H9 (cell line): ENCODE data around the gene GSTO1. TPM values are rescaled to one million over a fixed set of nuclear protein-coding genes. Genes with fewer than 3 reads are reported as not detected.

Source experiments
- DNase-seq: peaks from one replicate; pipeline ENCODE4 v3.0.0-alpha.2; 2017
- H2AFZ ChIP-seq: one replicate; pipeline ENCODE4 v1.6.1; 2013; ENCODE audit warnings: mild to moderate bottlenecking, low read length, control low read depth, moderate library complexity
- H2AK5ac ChIP-seq: 2 replicates; pipeline ENCODE4 v1.6.1; 2013; ENCODE audit warnings: low read length, control low read depth, mixed read lengths; ENCODE audit not compliant: insufficient read length
- H2BK120ac ChIP-seq: one replicate; pipeline ENCODE4 v1.6.1; 2013; ENCODE audit warnings: low read depth, mild to moderate bottlenecking, low read length, control low read depth, inconsistent platforms; ENCODE audit not compliant: poor library complexity, severe bottlenecking
- H2BK12ac ChIP-seq: 2 replicates; pipeline ENCODE4 v1.6.1; 2013; ENCODE audit warnings: low read length, control low read depth, mixed read lengths, low read depth; ENCODE audit not compliant: insufficient read length
- H2BK15ac ChIP-seq: 2 replicates; pipeline ENCODE4 v1.6.1; 2013; ENCODE audit warnings: low read depth, low read length, control low read depth
- H2BK20ac ChIP-seq: one replicate; pipeline ENCODE4 v1.6.1; 2013; ENCODE audit warnings: low read depth, mild to moderate bottlenecking, low read length, control low read depth, inconsistent platforms; ENCODE audit not compliant: poor library complexity, severe bottlenecking
- H2BK5ac ChIP-seq: 2 replicates; pipeline ENCODE4 v1.6.1; 2013; ENCODE audit warnings: low read length, control low read depth, mixed read lengths; ENCODE audit not compliant: insufficient read length
- H3K14ac ChIP-seq: 2 replicates; pipeline ENCODE4 v1.6.1; 2013; ENCODE audit warnings: low read length, control low read depth; ENCODE audit not compliant: insufficient read depth
- H3K18ac ChIP-seq: 2 replicates; pipeline ENCODE4 v1.6.1; 2013; ENCODE audit warnings: low read depth, mild to moderate bottlenecking, mixed read lengths, low read length, control low read depth; ENCODE audit not compliant: insufficient read length
- H3K23ac ChIP-seq: 2 replicates; pipeline ENCODE4 v1.6.1; 2013; ENCODE audit warnings: low read length, control low read depth, mixed read lengths, low read depth; ENCODE audit not compliant: insufficient read length
- H3K23me2 ChIP-seq: 2 replicates; pipeline ENCODE4 v1.6.1; 2013; ENCODE audit warnings: low read depth, mild to moderate bottlenecking, mixed read lengths, low read length, control low read depth; ENCODE audit not compliant: insufficient read length, poor library complexity, severe bottlenecking
- H3K27ac ChIP-seq: 2 replicates; pipeline ENCODE4 v1.5.1; 2013; ENCODE audit warnings: low read length, control low read depth, mixed read lengths, low read depth; ENCODE audit not compliant: insufficient read length
- H3K27me3 ChIP-seq: 2 replicates; pipeline ENCODE4 v1.6.1; 2013; ENCODE audit warnings: low read length, control low read depth, inconsistent platforms; ENCODE audit not compliant: insufficient read depth
- H3K4ac ChIP-seq: 2 replicates; pipeline ENCODE4 v1.6.1; 2013; ENCODE audit warnings: low read depth, mild to moderate bottlenecking, control low read depth, inconsistent platforms, low read length, moderate library complexity
- H3K4me1 ChIP-seq: 2 replicates; pipeline ENCODE4 v1.6.1; 2013; ENCODE audit warnings: low read length, control low read depth, inconsistent platforms; ENCODE audit not compliant: insufficient read depth
- H3K4me2 ChIP-seq: 2 replicates; pipeline ENCODE4 v1.6.1; 2013; ENCODE audit warnings: low read length, control low read depth, mixed read lengths; ENCODE audit not compliant: insufficient read length, insufficient read depth
- H3K56ac ChIP-seq: 2 replicates; pipeline ENCODE4 v1.6.1; 2013; ENCODE audit warnings: low read depth, mild to moderate bottlenecking, mixed read lengths, low read length, control low read depth; ENCODE audit not compliant: insufficient read length
- H3K79me1 ChIP-seq: 2 replicates; pipeline ENCODE4 v1.6.1; 2013; ENCODE audit warnings: low read depth, mild to moderate bottlenecking, moderate library complexity, low read length, control low read depth, inconsistent platforms; ENCODE audit not compliant: insufficient read depth, poor library complexity, severe bottlenecking
- H3K79me2 ChIP-seq: 2 replicates; pipeline ENCODE4 v1.6.1; 2013; ENCODE audit warnings: low read length, control low read depth, inconsistent platforms; ENCODE audit not compliant: insufficient read depth
- H3K9ac ChIP-seq: 2 replicates; pipeline ENCODE4 v1.6.1; 2013; ENCODE audit warnings: low read length, control low read depth, mixed read lengths; ENCODE audit not compliant: insufficient read length; ENCODE audit errors: extremely low read depth
- H3K9me3 ChIP-seq: one replicate; pipeline ENCODE4 v1.6.1; 2013; ENCODE audit warnings: low read depth, low read length, inconsistent platforms; ENCODE audit not compliant: control insufficient read depth
- H3T11ph ChIP-seq: one replicate; pipeline ENCODE4 v1.6.1; 2013; ENCODE audit warnings: mild to moderate bottlenecking, low read length, control low read depth, inconsistent platforms
- H4K20me1 ChIP-seq: one replicate; pipeline ENCODE4 v1.6.1; 2013; ENCODE audit not compliant: control insufficient read depth, insufficient read length, insufficient read depth
- H4K5ac ChIP-seq: 2 replicates; pipeline ENCODE4 v1.6.1; 2013; ENCODE audit warnings: low read depth, mild to moderate bottlenecking, mixed read lengths, low read length, control low read depth; ENCODE audit not compliant: insufficient read length
- H4K8ac ChIP-seq: replicated peaks from 2 replicates; pipeline ENCODE4 v1.6.1; 2013; ENCODE audit warnings: low read length, control low read depth, mixed read lengths, low read depth; ENCODE audit not compliant: insufficient read length
- H4K91ac ChIP-seq: 2 replicates; pipeline ENCODE4 v1.6.1; 2013; ENCODE audit warnings: low read depth, mild to moderate bottlenecking, moderate library complexity, mixed read lengths, low read length, control low read depth; ENCODE audit not compliant: insufficient read length
- H3K27ac Mint-ChIP-seq, 3 experiments: 2 replicates in 2 of 3; 3 replicates in 1 of 3; pipeline ENCODE4 v1.8.0; 2020 to 2021; ENCODE audit warnings: mixed read lengths in 3 of 3, mild to moderate bottlenecking in 1 of 3, moderate library complexity in 1 of 3
- H3K27me3 Mint-ChIP-seq: 2 replicates; pipeline ENCODE4 v1.8.0; 2021; ENCODE audit warnings: low read depth, mild to moderate bottlenecking, moderate library complexity, mixed read lengths
- H3K36me3 Mint-ChIP-seq, 3 experiments: 2 replicates in 2 of 3; 3 replicates in 1 of 3; pipeline ENCODE4 v1.8.0; 2020 to 2021; ENCODE audit warnings: low read depth in 3 of 3, mixed read lengths in 3 of 3; ENCODE audit not compliant: insufficient read depth in 1 of 3
- H3K4me1 Mint-ChIP-seq, 2 experiments: 2 replicates each; pipeline ENCODE4 v1.8.0; 2020; ENCODE audit warnings: mixed read lengths in 2 of 2
- H3K4me3 Mint-ChIP-seq, 2 experiments: 2 replicates in 1 of 2; 3 replicates in 1 of 2; pipeline ENCODE4 v1.8.0; 2020 to 2021; ENCODE audit warnings: mild to moderate bottlenecking in 2 of 2, mixed read lengths in 2 of 2, moderate library complexity in 1 of 2
- H3K9me3 Mint-ChIP-seq, 2 experiments: 2 replicates in 1 of 2; 3 replicates in 1 of 2; pipeline ENCODE4 v1.8.0; 2020; ENCODE audit warnings: mild to moderate bottlenecking in 2 of 2, mixed read lengths in 2 of 2, moderate library complexity in 1 of 2
- CTCF ChIP-seq: fragments of 200-600 bp; sonication (generic); conservative IDR thresholded peaks from 3 replicates; pipeline ENCODE4 v1.8.0; 2021; ENCODE audit warnings: antibody characterized with exemption, mild to moderate bottlenecking
- WGBS: extraction: QIAGEN DNeasy Blood & Tissue Kit; methylation state at CpG from one replicate; pipeline ENCODE4 v1.1.7; 2013; ENCODE audit warnings: missing lambda C conversion rate, low lambda C conversion rate, mixed read lengths; ENCODE audit not compliant: insufficient read length; ENCODE audit errors: extremely low coverage; 5-methylcytosine and 5-hydroxymethylcytosine counted together
- total RNA-seq: library from RNA; stranded (reverse); gene quantifications from 2 replicates; pipeline ENCODE4 v1.2.1, GENCODE V29; 2021

Gene GSTO1
- total RNA-seq, 1 experiment from 2014 or later = 114 TPM

- no peak overlapping the region for H3K9ac ChIP-seq
- no peak overlapping the region for H2BK12ac ChIP-seq
- TF ChIP-seq CTCF = no peak
- no peak overlapping the region for H3T11ph ChIP-seq
- H3K14ac ChIP-seq = no peak overlapping the region
- Mint-ChIP-seq H3K27me3 (no peaks in the 10 kb centered on the region; the same call in 1 of the 2 replicates), H3K27ac (no peak overlapping the region), H3K9me3 (no peaks in the 10 kb centered on the region), H3K4me1 (peaks cover 4 to 6% of the 10 kb centered on the region in 2 experiments; a peak in 3 of 4 replicates), H3K36me3 (no peaks in the 10 kb centered on the region; a peak in 1 of 7 replicates), H3K4me3 (no peak overlapping the region)
- no peak overlapping the region for H3K23ac ChIP-seq
- no peaks in the 10 kb centered on the region for H3K4me1 ChIP-seq
- H4K8ac ChIP-seq = no peak overlapping the region
- no peak overlapping the region for H4K91ac ChIP-seq
- H3K27me3 ChIP-seq = no peaks in the 10 kb centered on the region
- no peak overlapping the region for H2BK120ac ChIP-seq
- no CpG with 5 or more reads among the region's 7 CpGs for WGBS
- no peaks in the 10 kb centered on the region for H3K9me3 ChIP-seq
- H3K18ac ChIP-seq = no peak overlapping the region
- no peak overlapping the region for H4K5ac ChIP-seq
- no peak overlapping the region for H3K56ac ChIP-seq
- H2BK5ac ChIP-seq = no peak overlapping the region
- H2BK20ac ChIP-seq = no peak overlapping the region
- H3K4ac ChIP-seq = no peak overlapping the region
- no peaks in the 10 kb centered on the region for H3K79me2 ChIP-seq
- H3K79me1 ChIP-seq = no peaks in the 10 kb centered on the region
- H3K4me2 ChIP-seq = no peak overlapping the region
- H2AK5ac ChIP-seq = no peak overlapping the region
- no peaks in the 10 kb centered on the region for H3K23me2 ChIP-seq
- no peak overlapping the region for H2BK15ac ChIP-seq
- no peak overlapping the region for H3K27ac ChIP-seq
- no peak for DNase-seq
- H2AFZ ChIP-seq = no peak overlapping the region
- no peaks in the 10 kb centered on the region for H4K20me1 ChIP-seq
Measured at GRCh38 chr10:104284846-104285245, 30.2 kb downstream of the GSTO1 start.
